ENCODE results near the gene FRS3.

Gene FRS3

DNA sequence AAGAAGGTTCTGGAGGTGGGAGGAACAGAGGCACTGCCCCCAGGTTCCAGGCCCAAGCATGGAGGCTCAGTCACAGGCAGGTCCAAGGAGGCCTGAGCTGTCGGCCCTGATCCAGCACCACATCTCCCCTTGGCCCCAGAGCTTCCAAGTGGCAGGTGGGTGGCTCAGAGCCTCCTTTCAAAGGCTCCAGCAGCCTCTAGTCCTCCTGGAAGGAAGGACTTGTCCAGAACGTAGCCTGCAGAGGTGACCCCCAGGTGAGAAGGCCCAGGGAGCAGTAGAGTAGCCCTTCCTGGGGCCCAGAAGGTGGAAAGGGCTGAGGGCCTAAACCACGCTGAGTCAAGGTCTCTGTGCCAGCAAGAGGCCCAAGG is 52.0 kb downstream of the FRS3 start:
- Histone ChIP-seq H3K4me2 (ENCODE audit: low read depth, low read length, poor library complexity, severe bottlenecking) (no peak overlapping the region), H3K9ac (ENCODE audit: low read length) (no peak overlapping the region), H3K27me3 (ENCODE audit: low read length) (no peaks in the 10 kb centered on the region)

DNA sequence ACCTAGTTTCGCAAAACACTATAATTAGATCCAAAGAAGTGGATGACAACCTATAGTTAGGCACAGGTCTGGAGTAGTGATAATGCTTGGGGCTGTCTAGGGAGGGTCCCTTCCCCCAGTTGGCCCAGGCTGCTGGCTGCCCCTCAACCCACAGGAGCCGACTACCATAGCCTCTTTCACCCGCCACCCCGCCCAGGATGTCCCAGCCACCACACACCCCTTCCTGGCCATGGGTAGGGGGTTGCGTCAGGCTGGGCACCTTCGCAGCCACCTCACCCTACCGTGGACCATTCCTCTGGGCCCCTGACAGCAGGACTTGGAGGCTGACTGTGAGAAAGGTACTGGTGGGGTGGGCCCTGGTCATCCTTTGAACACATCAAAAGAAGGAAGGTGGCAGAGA is 52.8 kb downstream of the FRS3 start:
- Histone ChIP-seq H3K4me2 (ENCODE audit: low read depth, low read length, poor library complexity, severe bottlenecking) (no peak overlapping the region), H3K79me2 (ENCODE audit: insufficient read depth, low read length) (peaks cover 100% of the 10 kb centered on the region)

More for the DNA sequence above, 52.0 kb downstream of the FRS3 start:
- H3K9me3 ChIP-seq (ENCODE audit: insufficient read depth, low read length) = no peaks in the 10 kb centered on the region
- no peaks in the 10 kb centered on the region for H4K20me1 ChIP-seq (ENCODE audit: low read depth, low read length)
- H3K27ac ChIP-seq (ENCODE audit: low read depth, low read length) = peak overlapping the region; percentile 93
- no peak for TF ChIP-seq EZH2phosphoT487 (conservative IDR thresholded peaks at IDR 0.05; ENCODE audit: low read length)
- TF ChIP-seq, protein P1, sequence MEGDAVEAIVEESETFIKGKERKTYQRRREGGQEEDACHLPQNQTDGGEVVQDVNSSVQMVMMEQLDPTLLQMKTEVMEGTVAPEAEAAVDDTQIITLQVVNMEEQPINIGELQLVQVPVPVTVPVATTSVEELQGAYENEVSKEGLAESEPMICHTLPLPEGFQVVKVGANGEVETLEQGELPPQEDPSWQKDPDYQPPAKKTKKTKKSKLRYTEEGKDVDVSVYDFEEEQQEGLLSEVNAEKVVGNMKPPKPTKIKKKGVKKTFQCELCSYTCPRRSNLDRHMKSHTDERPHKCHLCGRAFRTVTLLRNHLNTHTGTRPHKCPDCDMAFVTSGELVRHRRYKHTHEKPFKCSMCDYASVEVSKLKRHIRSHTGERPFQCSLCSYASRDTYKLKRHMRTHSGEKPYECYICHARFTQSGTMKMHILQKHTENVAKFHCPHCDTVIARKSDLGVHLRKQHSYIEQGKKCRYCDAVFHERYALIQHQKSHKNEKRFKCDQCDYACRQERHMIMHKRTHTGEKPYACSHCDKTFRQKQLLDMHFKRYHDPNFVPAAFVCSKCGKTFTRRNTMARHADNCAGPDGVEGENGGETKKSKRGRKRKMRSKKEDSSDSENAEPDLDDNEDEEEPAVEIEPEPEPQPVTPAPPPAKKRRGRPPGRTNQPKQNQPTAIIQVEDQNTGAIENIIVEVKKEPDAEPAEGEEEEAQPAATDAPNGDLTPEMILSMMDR (IDR thresholded peaks at IDR 0.05; ENCODE audit: insufficient read depth, low read length, poor library complexity, severe bottlenecking) = no peak
- H3K79me2 ChIP-seq (ENCODE audit: insufficient read depth, low read length) = peaks cover 100% of the 10 kb centered on the region
- peaks cover 31% of the 10 kb centered on the region for H3F3A ChIP-seq (ENCODE audit: insufficient read depth)
- no peaks in the 10 kb centered on the region for H3K9me2 ChIP-seq (replicated peaks; ENCODE audit: insufficient read depth, low read length)
- no peaks in the 10 kb centered on the region for H3K36me3 ChIP-seq (ENCODE audit: low read length)
- no peak overlapping the region for H3K4me3 ChIP-seq (ENCODE audit: insufficient read depth, low read length, poor library complexity, severe bottlenecking)
- no peak overlapping the region for H2AFZ ChIP-seq (ENCODE audit: low read depth, low read length, severe bottlenecking)

DNA sequence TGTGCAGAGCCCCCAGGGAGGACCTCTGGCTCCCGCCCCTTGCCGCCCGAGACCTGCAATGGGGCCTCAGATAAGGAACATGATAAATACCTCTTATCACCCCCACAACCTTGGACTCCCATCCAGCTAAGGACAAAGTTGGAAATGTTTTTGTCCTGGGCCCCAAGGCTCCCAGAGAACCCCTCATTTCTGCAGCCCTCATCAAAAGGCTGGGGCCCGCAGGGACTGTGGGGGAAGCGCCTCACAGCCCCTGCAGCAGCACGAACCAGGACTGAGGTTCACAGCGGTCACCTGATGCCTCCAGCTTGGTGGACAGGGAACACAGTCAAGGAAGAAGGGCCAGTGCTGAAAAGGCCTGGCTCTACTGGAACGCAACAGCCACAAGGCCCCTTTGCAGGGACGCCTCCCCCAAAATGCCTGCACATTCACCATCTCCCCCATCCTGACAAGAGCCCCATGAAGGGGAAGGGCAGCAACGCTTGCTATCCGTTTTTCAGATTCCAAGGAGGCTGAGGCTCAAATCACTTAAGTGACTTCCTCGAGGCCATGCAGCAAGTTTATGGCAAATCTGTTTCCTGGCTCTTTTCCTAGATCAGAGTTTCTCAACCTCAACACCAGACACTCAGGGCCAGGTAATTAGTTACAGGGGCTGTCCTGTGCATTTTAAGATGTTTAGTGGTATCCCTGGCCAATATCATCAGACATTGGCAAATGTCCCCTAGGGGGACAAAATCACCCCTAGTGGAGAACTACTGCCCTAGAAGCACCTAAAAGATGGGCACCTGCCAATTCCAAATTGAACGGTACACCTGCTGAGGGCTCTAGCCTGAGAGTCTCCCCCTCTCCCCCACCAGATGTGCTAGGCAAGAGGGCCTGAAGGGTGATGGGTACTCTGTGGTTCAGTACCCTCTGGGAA is 54.9 kb downstream of the FRS3 start:
- Histone ChIP-seq H3K9ac (ENCODE audit: low read length) (peak overlapping the region; percentile 54), H3K9me3 (ENCODE audit: insufficient read depth, low read length) (no peaks in the 10 kb centered on the region), H3K27ac (ENCODE audit: low read depth, low read length) (peak overlapping the region; percentile 84), H3K27me3 (ENCODE audit: low read length) (no peaks in the 10 kb centered on the region), H3K79me2 (ENCODE audit: insufficient read depth, low read length) (peaks cover 100% of the 10 kb centered on the region), H3K9me2 (replicated peaks; ENCODE audit: insufficient read depth, low read length) (no peaks in the 10 kb centered on the region), H3K4me2 (ENCODE audit: low read depth, low read length, poor library complexity, severe bottlenecking) (peak overlapping the region; percentile 59), H3K36me3 (ENCODE audit: low read length) (no peaks in the 10 kb centered on the region), H3K4me3 (ENCODE audit: insufficient read depth, low read length, poor library complexity, severe bottlenecking) (peak overlapping the region; percentile 30), H3F3A (ENCODE audit: insufficient read depth) (peaks cover 32% of the 10 kb centered on the region), H4K20me1 (ENCODE audit: low read depth, low read length) (no peaks in the 10 kb centered on the region), H2AFZ (ENCODE audit: low read depth, low read length, severe bottlenecking) (no peak overlapping the region)
- TF ChIP-seq, protein P1 (IDR thresholded peaks at IDR 0.05; ENCODE audit: insufficient read depth, low read length, poor library complexity, severe bottlenecking) = peak; percentile 23
- TF ChIP-seq EZH2phosphoT487 (conservative IDR thresholded peaks at IDR 0.05; ENCODE audit: low read length) = no peak

More for the DNA sequence above, 52.8 kb downstream of the FRS3 start:
- TF ChIP-seq, protein P1 (IDR thresholded peaks at IDR 0.05; ENCODE audit: insufficient read depth, low read length, poor library complexity, severe bottlenecking) = no peak
- TF ChIP-seq EZH2phosphoT487 (conservative IDR thresholded peaks at IDR 0.05; ENCODE audit: low read length) = no peak
- Histone ChIP-seq H3K27ac (ENCODE audit: low read depth, low read length) (no peak overlapping the region), H3K9me2 (replicated peaks; ENCODE audit: insufficient read depth, low read length) (no peaks in the 10 kb centered on the region), H3K27me3 (ENCODE audit: low read length) (no peaks in the 10 kb centered on the region), H3F3A (ENCODE audit: insufficient read depth) (peaks cover 29% of the 10 kb centered on the region), H3K9ac (ENCODE audit: low read length) (no peak overlapping the region), H3K4me3 (ENCODE audit: insufficient read depth, low read length, poor library complexity, severe bottlenecking) (no peak overlapping the region), H2AFZ (ENCODE audit: low read depth, low read length, severe bottlenecking) (no peak overlapping the region), H3K9me3 (ENCODE audit: insufficient read depth, low read length) (no peaks in the 10 kb centered on the region), H4K20me1 (ENCODE audit: low read depth, low read length) (no peaks in the 10 kb centered on the region), H3K36me3 (ENCODE audit: low read length) (no peaks in the 10 kb centered on the region)
